Keratinocyte (primary cell): ENCODE data around the gene GNG14. TPM values are rescaled to one million over a fixed set of nuclear protein-coding genes. Genes with fewer than 3 reads are reported as not detected.

ENCODE experiments used
- DNase-seq: peaks from one replicate; pipeline ENCODE4 v3.0.0-alpha.2; 2011; ENCODE audit warnings: low read depth, missing footprints, low spot score
- FAIRE-seq: peaks from 2 replicates; lab custom pipeline; 2011; peaks lifted over from hg19 to GRCh38; lab: Jason Lieb, UNC
- H2AFZ ChIP-seq: 2 replicates; pipeline ENCODE4 v1.6.0; 2012; ENCODE audit warnings: low read length, control low read depth, inconsistent platforms; ENCODE audit not compliant: control insufficient read depth
- H3K27ac ChIP-seq: 2 replicates; pipeline ENCODE4 v1.5.1; 2011; ENCODE audit warnings: low read length; ENCODE audit not compliant: control insufficient read depth, insufficient read depth
- H3K27me3 ChIP-seq: 3 replicates; pipeline ENCODE4 v1.6.0; 2011; ENCODE audit warnings: low read length; ENCODE audit not compliant: control insufficient read depth, insufficient read depth; ENCODE audit errors: extremely low read depth
- H3K36me3 ChIP-seq, 2 experiments: 2 replicates in 1 of 2; 3 replicates in 1 of 2; pipeline ENCODE4 v1.5.1; 2011; ENCODE audit warnings: low read length in 2 of 2, mild to moderate bottlenecking in 1 of 2; ENCODE audit not compliant: control insufficient read depth in 2 of 2, insufficient read depth in 2 of 2; ENCODE audit errors: extremely low read depth in 1 of 2
- H3K4me1 ChIP-seq: 3 replicates; pipeline ENCODE4 v1.5.1; 2011; ENCODE audit warnings: low read length; ENCODE audit not compliant: control insufficient read depth, insufficient read depth; ENCODE audit errors: extremely low read depth
- H3K4me2 ChIP-seq: 3 replicates; pipeline ENCODE4 v1.6.0; 2011; ENCODE audit warnings: low read depth, low read length; ENCODE audit not compliant: control insufficient read depth, insufficient read depth; ENCODE audit errors: extremely low read depth
- H3K4me3 ChIP-seq, 3 experiments: fragments of 200-600 bp in 1 of 3; sonication (generic) in 1 of 3; 2 replicates in 2 of 3; 3 replicates in 1 of 3; pipeline ENCODE4 v1.5.1; 2011 to 2016; ENCODE audit warnings: low read length in 3 of 3, mild to moderate bottlenecking in 3 of 3, control low read depth in 2 of 3, inconsistent platforms in 1 of 3, low read depth in 1 of 3, mixed read lengths in 1 of 3, mixed run types in 1 of 3, moderate library complexity in 1 of 3; ENCODE audit not compliant: control insufficient read depth in 2 of 3, insufficient read depth in 2 of 3; ENCODE audit errors: extremely low read depth in 1 of 3
- H3K79me2 ChIP-seq: 2 replicates; pipeline ENCODE4 v1.6.0; 2012; ENCODE audit warnings: low read length; ENCODE audit not compliant: control insufficient read depth, insufficient read depth
- H3K9ac ChIP-seq: 3 replicates; pipeline ENCODE4 v1.6.0; 2011; ENCODE audit warnings: low read length; ENCODE audit not compliant: control insufficient read depth, insufficient read depth; ENCODE audit errors: extremely low read depth
- H3K9me1 ChIP-seq: 3 replicates; pipeline ENCODE4 v1.6.0; 2011; ENCODE audit warnings: low read length; ENCODE audit not compliant: control insufficient read depth, insufficient read depth; ENCODE audit errors: extremely low read depth
- H3K9me3 ChIP-seq: 2 replicates; pipeline ENCODE4 v1.5.1; 2012; ENCODE audit warnings: low read depth, low read length; ENCODE audit not compliant: control insufficient read depth
- H4K20me1 ChIP-seq: 3 replicates; pipeline ENCODE4 v1.6.0; 2011; ENCODE audit warnings: low read length; ENCODE audit not compliant: control insufficient read depth, insufficient read depth; ENCODE audit errors: extremely low read depth
- EZH2 ChIP-seq: IDR thresholded peaks from one replicate; pipeline ENCODE4 v1.6.1; 2012; ENCODE audit warnings: inconsistent platforms, mild to moderate bottlenecking, low read length, moderate library complexity
- dilution Hi-C: fragments of 300-500 bp; cut with MboI; formaldehyde crosslinking; loops from one replicate; pipeline ENCODE4 v1.7.0; 2020; ENCODE audit warnings: low sequenced_read_pairs; ENCODE audit not compliant: extremely low pct_ligation_motif_present
- polyA plus RNA-seq, 5 experiments: library from polyadenylated mRNA; depleted of rRNA in 3 of 5; stranded (reverse) in 3 of 5; stranded (forward) in 1 of 5; unstranded in 1 of 5; fragments of >200 nt; gene quantifications; 1 replicate in 1 of 5; 2 replicates in 3 of 5; 3 replicates in 1 of 5; pipeline versions ENCODE4 v1.2.1 to v1.2.3, GENCODE V29; 2011 to 2012; ENCODE audit warnings: missing spikeins in 2 of 5, low read depth in 1 of 5, low replicate concordance in 1 of 5
- TF ChIP-seq, protein P1 (sequence below), 3 experiments: IDR thresholded peaks in 1 of 3; conservative IDR thresholded peaks in 1 of 3; optimal IDR thresholded peaks in 1 of 3; 2 replicates in 2 of 3; 3 replicates in 1 of 3; pipeline versions ENCODE3 to v1.5.1; 2011; ENCODE audit warnings: low read length in 3 of 3, mild to moderate bottlenecking in 3 of 3, moderate library complexity in 2 of 3, control low read depth in 1 of 3, inconsistent platforms in 1 of 3; ENCODE audit not compliant: insufficient read depth in 2 of 3; ENCODE audit errors: extremely low read depth in 1 of 3

GNG14 gene
- polyA plus RNA-seq, 1 donor (not counting 4 experiments of a cell fraction or from before 2014, with no cell fraction given) = not detected

DNA sequence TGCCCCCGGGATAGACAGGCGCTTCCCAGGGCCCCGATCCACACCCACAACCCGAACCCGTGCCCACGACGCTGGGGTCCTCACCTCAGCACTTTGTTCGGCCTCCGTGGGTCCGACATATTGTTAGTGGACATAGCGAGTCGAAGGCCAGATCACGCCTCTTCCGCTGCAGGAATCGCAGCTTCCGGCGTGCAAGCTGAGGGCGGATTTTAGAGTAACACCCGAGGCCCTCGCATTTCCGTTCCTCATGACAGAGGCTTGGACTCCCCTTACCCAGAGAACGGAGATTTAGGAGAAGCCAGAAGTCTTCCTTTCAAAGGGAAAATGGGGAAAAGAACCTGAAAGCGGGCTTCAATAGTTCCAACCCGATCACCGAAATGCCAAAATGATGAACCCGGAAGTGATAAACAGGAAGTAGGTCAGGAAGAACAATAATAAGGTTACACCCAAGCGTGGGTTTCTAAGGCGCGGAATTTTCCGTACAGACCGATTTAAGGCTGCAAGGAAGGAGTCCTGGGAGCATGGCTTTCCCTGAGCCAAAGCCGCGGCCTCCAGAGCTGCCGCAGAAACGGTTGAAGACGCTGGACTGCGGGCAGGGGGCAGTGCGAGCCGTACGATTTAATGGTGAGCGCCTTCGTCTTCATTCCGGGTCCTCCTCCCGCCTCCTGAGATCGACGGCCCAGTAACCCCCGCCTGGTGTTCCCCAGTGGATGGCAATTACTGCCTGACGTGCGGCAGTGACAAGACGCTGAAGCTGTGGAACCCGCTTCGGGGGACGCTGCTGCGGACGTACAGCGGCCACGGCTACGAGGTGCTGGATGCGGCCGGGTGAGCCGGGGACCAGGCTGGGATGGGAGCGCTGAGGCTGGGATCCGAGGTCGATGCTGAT, 18.3 kb upstream of the GNG14 start:
- peak overlapping the region; percentile 94 for H3K9ac ChIP-seq
- no peaks in the 10 kb centered on the region for H3K9me1 ChIP-seq
- peak overlapping the region; percentile 95 for H3K4me2 ChIP-seq
- DNase-seq (no peak), FAIRE-seq (peak; percentile 64)
- peaks cover 46% of the 10 kb centered on the region for H3K79me2 ChIP-seq
- TF ChIP-seq EZH2 = no peak
- TF ChIP-seq, protein P1, sequence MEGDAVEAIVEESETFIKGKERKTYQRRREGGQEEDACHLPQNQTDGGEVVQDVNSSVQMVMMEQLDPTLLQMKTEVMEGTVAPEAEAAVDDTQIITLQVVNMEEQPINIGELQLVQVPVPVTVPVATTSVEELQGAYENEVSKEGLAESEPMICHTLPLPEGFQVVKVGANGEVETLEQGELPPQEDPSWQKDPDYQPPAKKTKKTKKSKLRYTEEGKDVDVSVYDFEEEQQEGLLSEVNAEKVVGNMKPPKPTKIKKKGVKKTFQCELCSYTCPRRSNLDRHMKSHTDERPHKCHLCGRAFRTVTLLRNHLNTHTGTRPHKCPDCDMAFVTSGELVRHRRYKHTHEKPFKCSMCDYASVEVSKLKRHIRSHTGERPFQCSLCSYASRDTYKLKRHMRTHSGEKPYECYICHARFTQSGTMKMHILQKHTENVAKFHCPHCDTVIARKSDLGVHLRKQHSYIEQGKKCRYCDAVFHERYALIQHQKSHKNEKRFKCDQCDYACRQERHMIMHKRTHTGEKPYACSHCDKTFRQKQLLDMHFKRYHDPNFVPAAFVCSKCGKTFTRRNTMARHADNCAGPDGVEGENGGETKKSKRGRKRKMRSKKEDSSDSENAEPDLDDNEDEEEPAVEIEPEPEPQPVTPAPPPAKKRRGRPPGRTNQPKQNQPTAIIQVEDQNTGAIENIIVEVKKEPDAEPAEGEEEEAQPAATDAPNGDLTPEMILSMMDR (optimal IDR thresholded peaks at IDR 0.05 in 1 of 3, IDR thresholded peaks at IDR 0.05 in 1 of 3, conservative IDR thresholded peaks at IDR 0.05 in 1 of 3; ENCODE audit: extremely low read depth in 1 of 3, insufficient read depth in 2 of 3, low read length in 3 of 3) = no peak
- peak overlapping the region; percentile 99 for H3K27ac ChIP-seq
- H3K4me1 ChIP-seq = peaks cover 34% of the 10 kb centered on the region
- peak overlapping the region; percentile 92 for H2AFZ ChIP-seq
- H3K27me3 ChIP-seq = no peaks in the 10 kb centered on the region
- H3K4me3 ChIP-seq = peak overlapping the region; percentile 68 to 100 (median 91)
- H3K36me3 ChIP-seq = peaks cover 9 to 23% of the 10 kb centered on the region in 2 experiments
- no peaks in the 10 kb centered on the region for H3K9me3 ChIP-seq
- no peaks in the 10 kb centered on the region for H4K20me1 ChIP-seq
- dilution Hi-C loops = no loop called here

DNA sequence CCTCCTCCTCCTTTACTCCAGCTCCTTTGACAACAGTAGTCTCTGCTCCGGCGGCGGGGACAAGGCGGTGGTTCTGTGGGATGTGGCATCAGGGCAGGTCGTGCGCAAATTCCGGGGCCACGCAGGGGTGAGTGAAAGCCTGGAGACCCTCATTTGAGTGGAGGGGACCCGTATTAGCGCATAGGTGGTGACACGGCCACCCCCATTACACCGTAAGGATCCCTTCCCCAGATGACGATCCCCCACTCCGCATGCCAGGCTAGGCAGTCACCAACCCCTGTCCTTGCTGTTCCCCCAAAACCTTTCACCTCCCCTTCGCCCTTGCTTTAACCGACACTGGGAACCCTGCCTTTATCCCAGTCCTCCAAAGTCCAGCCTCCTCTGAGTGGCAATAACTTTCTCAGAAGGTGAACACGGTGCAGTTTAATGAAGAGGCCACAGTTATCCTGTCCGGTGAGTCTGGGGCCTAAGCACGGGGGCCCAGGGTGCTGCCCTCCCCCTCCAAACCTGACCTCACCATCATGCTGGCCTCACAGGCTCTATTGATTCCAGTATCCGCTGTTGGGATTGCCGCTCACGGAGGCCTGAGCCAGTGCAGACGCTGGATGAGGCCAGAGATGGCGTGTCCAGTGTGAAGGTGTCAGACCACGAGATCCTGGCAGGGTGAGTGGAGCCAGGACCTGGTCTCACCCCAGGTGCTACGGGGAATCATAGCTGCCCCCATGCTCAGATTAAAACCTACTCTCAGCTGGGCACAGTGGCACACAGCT, 17.5 kb upstream of the GNG14 start:
- H3K27ac ChIP-seq = peak overlapping the region; percentile 99
- peaks cover 46% of the 10 kb centered on the region for H3K79me2 ChIP-seq
- H3K4me2 ChIP-seq = peak overlapping the region; percentile 95
- H3K4me3 ChIP-seq = peak overlapping the region; percentile 68 to 100 (median 91)
- H3K4me1 ChIP-seq = peaks cover 34% of the 10 kb centered on the region
- H3K9ac ChIP-seq = peak overlapping the region; percentile 94
- H4K20me1 ChIP-seq = no peaks in the 10 kb centered on the region
- DNase-seq (no peak), FAIRE-seq (no peak)
- no peaks in the 10 kb centered on the region for H3K27me3 ChIP-seq
- H2AFZ ChIP-seq = peak overlapping the region; percentile 92
- dilution Hi-C loops = no loop called here
- H3K9me3 ChIP-seq = no peaks in the 10 kb centered on the region
- no peaks in the 10 kb centered on the region for H3K9me1 ChIP-seq
- peaks cover 11 to 22% of the 10 kb centered on the region in 2 experiments for H3K36me3 ChIP-seq
- TF ChIP-seq EZH2 = no peak
- TF ChIP-seq, protein P1 (optimal IDR thresholded peaks at IDR 0.05 in 1 of 3, IDR thresholded peaks at IDR 0.05 in 1 of 3, conservative IDR thresholded peaks at IDR 0.05 in 1 of 3; ENCODE audit: extremely low read depth in 1 of 3, insufficient read depth in 2 of 3, low read length in 3 of 3) = no peak
